HEK293T (cell line): Measurements from ENCODE around the gene PIK3R1.

Experiments
- ARNT ChIP-seq: fragments of 450-650 bp; IDR thresholded peaks from 2 replicates; pipeline ENCODE4 v1.6.1; 2017; ENCODE audit warnings: mild to moderate bottlenecking
- BHLHE40 ChIP-seq: fragments of 450-650 bp; IDR thresholded peaks from 2 replicates; pipeline ENCODE4 v1.6.1; 2016; ENCODE audit warnings: mild to moderate bottlenecking, moderate library complexity, borderline replicate concordance
- CTBP1 ChIP-seq: fragments of 450-650 bp; IDR thresholded peaks from 2 replicates; pipeline ENCODE4 v1.6.1; 2016; ENCODE audit warnings: borderline replicate concordance
- ELF4 ChIP-seq: fragments of 450-650 bp; IDR thresholded peaks from 2 replicates; pipeline ENCODE4 v1.6.1; 2017; ENCODE audit warnings: antibody characterized with exemption
- FOXA1 ChIP-seq: fragments of 450-650 bp; IDR thresholded peaks from 2 replicates; pipeline ENCODE4 v1.6.1; 2016; ENCODE audit warnings: mild to moderate bottlenecking
- FOXM1 ChIP-seq: fragments of 450-650 bp; IDR thresholded peaks from 2 replicates; pipeline ENCODE4 v1.6.1; 2017; ENCODE audit warnings: mild to moderate bottlenecking, borderline replicate concordance
- HDGF ChIP-seq: fragments of 450-650 bp; IDR thresholded peaks from 2 replicates; pipeline ENCODE4 v1.6.1; 2017; ENCODE audit warnings: antibody characterized with exemption, borderline replicate concordance
- NFRKB ChIP-seq: fragments of 450-650 bp; IDR thresholded peaks from 2 replicates; pipeline ENCODE4 v1.6.1; 2016; ENCODE audit warnings: mild to moderate bottlenecking, moderate library complexity
- PKNOX1 ChIP-seq: fragments of 450-650 bp; IDR thresholded peaks from 2 replicates; pipeline ENCODE4 v1.6.1; 2016
- TARDBP ChIP-seq: fragments of 450-650 bp; IDR thresholded peaks from 2 replicates; pipeline ENCODE4 v1.6.1; 2016

GRCh38 chr5:68225911-68226545 lies 10.5 kb downstream of the PIK3R1 start:
- TF ChIP-seq ELF4, result no peak
- no peak for TF ChIP-seq PKNOX1
- no peak for TF ChIP-seq BHLHE40
- no peak for TF ChIP-seq CTBP1
- TF ChIP-seq NFRKB, result no peak
- TF ChIP-seq FOXM1, result no peak
- TF ChIP-seq FOXA1, result no peak
- TF ChIP-seq TARDBP, result no peak
- TF ChIP-seq ARNT, result no peak
- TF ChIP-seq HDGF, result no peak
